ENCODE measurements around the gene KLHDC7B.

Gene KLHDC7B

GRCh38 chr22:50550395-50550794, 4.7 kb downstream of the KLHDC7B start:
- no peak for DNase-seq

GRCh38 chr22:50551160-50551752, 5.6 kb downstream of the KLHDC7B start:
- no peak for DNase-seq

GRCh38 chr22:50553310-50553709, 7.6 kb downstream of the KLHDC7B start:
- DNase-seq = no peak

- no peak for DNase-seq
Observed at GRCh38 chr22:50556703-50557102, 11.0 kb downstream of the KLHDC7B start.

GRCh38 chr22:50560034-50560433, 14.3 kb downstream of the KLHDC7B start:
- no peak for DNase-seq

- no peak for DNase-seq
Observed at GRCh38 chr22:50561401-50562358, 16.0 kb downstream of the KLHDC7B start.

- DNase-seq = peak; percentile 94
Observed at GRCh38 chr22:50562523-50563412, 17.1 kb downstream of the KLHDC7B start, which contains the start of gene SYCE3. TSS of gene SYCE3 (minus strand) at chr22:50562919. CDS start at chr22:50556405, 6,514 bp downstream.

GRCh38 chr22:50563413-50564160, 17.9 kb downstream of the KLHDC7B start:
- DNase-seq = no peak

- DNase-seq = no peak
Observed at GRCh38 chr22:50564289-50564688, 18.6 kb downstream of the KLHDC7B start.

GRCh38 chr22:50567721-50568252, 22.1 kb downstream of the KLHDC7B start:
- DNase-seq = no peak

- no peak for DNase-seq
Observed at GRCh38 chr22:50568626-50569025, 22.9 kb downstream of the KLHDC7B start.

GRCh38 chr22:50569041-50569459, 23.4 kb downstream of the KLHDC7B start:
- no peak for DNase-seq

- DNase-seq = no peak
Observed at GRCh38 chr22:50569896-50570535, 24.3 kb downstream of the KLHDC7B start.

- DNase-seq = no peak
Observed at GRCh38 chr22:50570861-50571260, 25.2 kb downstream of the KLHDC7B start.

- DNase-seq = no peak
Observed at GRCh38 chr22:50571264-50572175, 25.8 kb downstream of the KLHDC7B start.

GRCh38 chr22:50572965-50573364, 27.3 kb downstream of the KLHDC7B start:
- no peak for DNase-seq

- DNase-seq = no peak
Observed at GRCh38 chr22:50573491-50574382, 28.0 kb downstream of the KLHDC7B start.

GRCh38 chr22:50574383-50574755, 28.7 kb downstream of the KLHDC7B start:
- DNase-seq = no peak

GRCh38 chr22:50575426-50575941, 29.8 kb downstream of the KLHDC7B start:
- DNase-seq = no peak
